ENCODE results near the gene CYSTM1. TPM values are rescaled to one million over a fixed set of nuclear protein-coding genes. Genes with fewer than 3 reads are reported as not detected.
A peak's percentile ranks its signal among the peaks of the same experiment; 100 is the strongest.

The CYSTM1 gene
- total and polyA plus RNA-seq, 10 donors, result 25.8 to 78.3 (median 38.3) TPM

DNA sequence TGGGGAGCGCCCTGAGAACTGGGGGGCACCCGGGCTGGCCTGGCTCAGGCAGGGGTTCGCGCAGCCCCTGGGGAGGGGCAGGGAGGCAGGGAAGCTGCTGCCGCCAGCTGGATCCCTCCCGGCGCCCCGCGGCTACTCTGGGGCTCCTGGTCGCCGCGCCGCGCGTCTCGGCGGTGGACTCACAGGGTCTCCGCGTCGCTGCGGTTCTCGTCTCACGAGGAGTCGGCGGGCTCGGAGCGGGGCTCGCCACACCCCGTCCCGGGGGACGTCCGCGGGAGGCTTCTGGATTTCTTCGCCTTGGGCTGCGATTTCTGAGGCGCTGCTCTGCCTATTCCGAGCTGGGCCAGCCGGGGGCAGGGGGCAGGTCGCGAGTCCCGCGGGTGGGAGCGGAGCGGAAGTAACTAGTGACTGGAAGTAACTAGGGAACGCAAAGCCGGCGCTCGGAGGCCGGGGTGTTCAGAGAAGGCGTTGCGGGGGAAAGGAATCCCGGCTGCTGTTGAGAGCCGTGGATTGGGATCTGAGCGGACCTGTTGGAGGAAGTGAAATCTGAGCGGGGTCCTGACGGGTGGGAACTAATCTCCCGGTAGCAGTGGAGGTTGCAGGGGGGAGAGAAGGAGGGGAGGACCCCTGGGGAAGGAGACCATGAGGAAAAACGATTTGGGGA, 511 bp downstream of the CYSTM1 start:
- intact Hi-C loops (cut with DNase I; ENCODE audit: low total_unique reads), result no loop called here
- 0 to 1% (median 0%) methylated on average over 28 to 58 of the region's 58 CpGs for WGBS, 5 donors

DNA sequence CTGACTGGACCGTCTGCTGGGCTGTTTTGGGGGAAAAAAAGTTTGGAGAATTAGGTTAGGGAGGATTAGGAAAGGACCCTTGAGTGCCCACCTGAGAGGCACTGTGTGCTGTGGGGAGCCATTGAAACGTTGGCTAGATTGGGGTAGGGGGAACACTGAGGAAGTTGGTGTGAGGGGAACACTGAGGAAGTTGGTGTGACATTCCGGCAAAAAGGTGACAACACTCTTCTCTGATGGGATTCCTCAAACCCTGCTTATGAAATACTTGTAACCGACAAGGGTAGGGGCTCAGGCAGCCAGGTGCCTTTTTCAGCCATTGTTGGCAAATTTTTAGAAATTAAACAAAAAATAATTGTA, 1.0 kb downstream of the CYSTM1 start:
- Histone ChIP-seq H3K4me1 (peaks cover 5 to 60% (median 27%) of the 10 kb centered on the region in 6 donors), H3K36me3 (no peaks in the 10 kb centered on the region), H3K9me3 (no peaks in the 10 kb centered on the region), H3K27me3 (replicated peaks in 1 of 7) (no peaks in the 10 kb centered on the region), H3K4me3 (peak overlapping the region; percentile 62 to 96 (median 90)), H3K27ac (peak overlapping the region; percentile 45 to 99 (median 95))
- no peak for DNase-seq
- intact Hi-C loops (cut with DNase I; ENCODE audit: low total_unique reads), result no loop called here
- 5 to 13% (median 11%) methylated on average over 4 of the region's 4 CpGs for WGBS, 5 donors
- no peak for TF ChIP-seq POLR2A (IDR thresholded peaks at IDR 0.05)
- TF ChIP-seq, protein P1, sequence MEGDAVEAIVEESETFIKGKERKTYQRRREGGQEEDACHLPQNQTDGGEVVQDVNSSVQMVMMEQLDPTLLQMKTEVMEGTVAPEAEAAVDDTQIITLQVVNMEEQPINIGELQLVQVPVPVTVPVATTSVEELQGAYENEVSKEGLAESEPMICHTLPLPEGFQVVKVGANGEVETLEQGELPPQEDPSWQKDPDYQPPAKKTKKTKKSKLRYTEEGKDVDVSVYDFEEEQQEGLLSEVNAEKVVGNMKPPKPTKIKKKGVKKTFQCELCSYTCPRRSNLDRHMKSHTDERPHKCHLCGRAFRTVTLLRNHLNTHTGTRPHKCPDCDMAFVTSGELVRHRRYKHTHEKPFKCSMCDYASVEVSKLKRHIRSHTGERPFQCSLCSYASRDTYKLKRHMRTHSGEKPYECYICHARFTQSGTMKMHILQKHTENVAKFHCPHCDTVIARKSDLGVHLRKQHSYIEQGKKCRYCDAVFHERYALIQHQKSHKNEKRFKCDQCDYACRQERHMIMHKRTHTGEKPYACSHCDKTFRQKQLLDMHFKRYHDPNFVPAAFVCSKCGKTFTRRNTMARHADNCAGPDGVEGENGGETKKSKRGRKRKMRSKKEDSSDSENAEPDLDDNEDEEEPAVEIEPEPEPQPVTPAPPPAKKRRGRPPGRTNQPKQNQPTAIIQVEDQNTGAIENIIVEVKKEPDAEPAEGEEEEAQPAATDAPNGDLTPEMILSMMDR (IDR thresholded peaks at IDR 0.05 in 8 of 11, conservative IDR thresholded peaks at IDR 0.05 in 3 of 11), result no peak
- TF ChIP-seq POLR2AphosphoS5 (IDR thresholded peaks at IDR 0.05), result no peak

More for the DNA sequence above, 511 bp downstream of the CYSTM1 start:
- no peaks in the 10 kb centered on the region for H3K36me3 ChIP-seq
- DNase-seq, result peak; percentile 94
- H3K9me3 ChIP-seq, result no peaks in the 10 kb centered on the region
- peak overlapping the region; percentile 45 to 99 (median 95) for H3K27ac ChIP-seq
- peak overlapping the region; percentile 62 to 96 (median 90) for H3K4me3 ChIP-seq
- H3K4me1 ChIP-seq, result peaks cover 5 to 55% (median 22%) of the 10 kb centered on the region in 6 donors
- no peaks in the 10 kb centered on the region for H3K27me3 ChIP-seq (replicated peaks in 1 of 7)
- TF ChIP-seq POLR2A (IDR thresholded peaks at IDR 0.05), result no peak
- TF ChIP-seq POLR2AphosphoS5 (IDR thresholded peaks at IDR 0.05), result peak in 2 of 3 donors; percentile 42 to 66
- TF ChIP-seq, protein P1 (IDR thresholded peaks at IDR 0.05 in 8 of 11, conservative IDR thresholded peaks at IDR 0.05 in 3 of 11), result peak in 6 of 11 experiments; percentile 7 to 35 (median 10)

DNA sequence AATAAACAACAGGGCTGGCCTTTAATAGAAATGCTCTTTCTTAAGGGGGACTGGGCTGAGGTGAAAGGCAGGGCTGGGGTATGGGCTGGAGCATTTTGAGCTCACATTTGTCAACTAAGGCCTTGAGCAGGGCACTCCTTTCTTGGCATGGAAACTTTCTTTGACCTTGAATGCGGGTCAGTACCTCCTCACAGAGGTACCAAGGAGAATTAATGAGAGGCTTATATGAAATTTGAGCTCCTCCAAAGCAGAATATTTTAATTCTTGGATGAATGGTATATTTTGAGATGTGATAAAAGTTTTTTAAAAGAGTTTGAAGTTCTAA, 3.1 kb downstream of the CYSTM1 start:
- intact Hi-C loops (cut with DNase I; ENCODE audit: low total_unique reads), result no loop called here
- no peaks in the 10 kb centered on the region for H3K36me3 ChIP-seq
- WGBS, 5 donors, result 52 to 84% (median 78%) methylated on average over 1 of the region's 1 CpG
- H3K4me1 ChIP-seq, result peaks cover 12 to 80% (median 42%) of the 10 kb centered on the region in 6 donors
- no peaks in the 10 kb centered on the region for H3K27me3 ChIP-seq (replicated peaks in 1 of 7)
- TF ChIP-seq POLR2A (IDR thresholded peaks at IDR 0.05) (no peak), POLR2AphosphoS5 (IDR thresholded peaks at IDR 0.05) (no peak)
- TF ChIP-seq, protein P1 (IDR thresholded peaks at IDR 0.05 in 8 of 11, conservative IDR thresholded peaks at IDR 0.05 in 3 of 11), result no peak
- DNase-seq, result no peak
- H3K27ac ChIP-seq, result peak overlapping the region in 6 of 8 donors; percentile 38 to 99 (median 67)
- no peak overlapping the region for H3K4me3 ChIP-seq
- no peaks in the 10 kb centered on the region for H3K9me3 ChIP-seq

DNA sequence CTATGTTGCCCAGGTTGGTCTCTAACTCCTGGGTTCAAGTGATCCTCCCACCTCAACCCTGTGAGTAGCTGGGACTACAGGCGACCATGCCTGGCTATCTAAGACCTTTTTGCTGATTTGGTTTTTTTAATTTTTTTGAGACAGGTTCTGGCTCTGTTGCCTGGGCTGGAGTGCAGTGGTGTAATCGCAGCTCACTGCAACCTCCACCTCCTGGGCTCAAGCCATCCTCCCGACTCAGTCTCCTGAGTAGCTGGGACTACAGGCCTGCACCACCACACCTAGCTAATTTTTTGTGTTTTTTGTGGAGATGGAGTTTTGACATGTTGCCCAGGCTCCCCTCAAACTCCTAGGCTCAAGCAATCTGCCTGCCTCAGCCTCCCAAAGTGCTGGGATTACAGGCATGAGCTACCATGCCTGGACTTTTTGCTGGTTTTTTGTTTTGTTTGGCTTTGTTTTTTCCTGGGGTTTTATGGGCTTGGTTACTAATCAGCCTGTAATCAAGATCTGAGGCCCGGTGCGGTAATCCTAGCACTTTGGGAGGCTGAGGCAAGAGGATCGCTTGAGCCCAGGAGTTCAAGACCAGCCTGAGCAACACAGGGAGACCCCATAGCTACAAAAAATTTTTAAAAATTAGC, 3.6 kb downstream of the CYSTM1 start:
- no peak overlapping the region for H3K4me3 ChIP-seq
- H3K27ac ChIP-seq, result peak overlapping the region in 6 of 8 donors; percentile 38 to 99 (median 67)
- no peaks in the 10 kb centered on the region for H3K9me3 ChIP-seq
- 78 to 83% (median 80%) methylated on average over 6 of the region's 6 CpGs for WGBS, 5 donors
- H3K27me3 ChIP-seq (replicated peaks in 1 of 7), result no peaks in the 10 kb centered on the region
- intact Hi-C loops (cut with DNase I; ENCODE audit: low total_unique reads), result no loop called here
- no peaks in the 10 kb centered on the region for H3K36me3 ChIP-seq
- peaks cover 12 to 86% (median 45%) of the 10 kb centered on the region in 6 donors for H3K4me1 ChIP-seq
- TF ChIP-seq POLR2AphosphoS5 (IDR thresholded peaks at IDR 0.05) (no peak), POLR2A (IDR thresholded peaks at IDR 0.05) (no peak)
- TF ChIP-seq, protein P1 (IDR thresholded peaks at IDR 0.05 in 8 of 11, conservative IDR thresholded peaks at IDR 0.05 in 3 of 11), result no peak
- DNase-seq, result no peak
